Renal cortical epithelial cell (primary cell): ENCODE measurements around the gene SNTB2. TPM values are rescaled to one million over a fixed set of nuclear protein-coding genes. Genes with fewer than 3 reads are reported as not detected.

ENCODE experiments used
- DNase-seq: peaks from one replicate; pipeline ENCODE4 v3.0.0-alpha.2; 2011; ENCODE audit warnings: low read depth
- total RNA-seq: library from RNA; depleted of rRNA; stranded (reverse); fragments of >200 nt; gene quantifications from 2 replicates; pipeline ENCODE4 v1.2.3, GENCODE V29; 2014

The SNTB2 gene
- total RNA-seq, 1 donor from 2014 or later, result 31.3 TPM

- no peak for DNase-seq
Measured at GRCh38 chr16:69318911-69319289, 131.9 kb downstream of the SNTB2 start.

DNA sequence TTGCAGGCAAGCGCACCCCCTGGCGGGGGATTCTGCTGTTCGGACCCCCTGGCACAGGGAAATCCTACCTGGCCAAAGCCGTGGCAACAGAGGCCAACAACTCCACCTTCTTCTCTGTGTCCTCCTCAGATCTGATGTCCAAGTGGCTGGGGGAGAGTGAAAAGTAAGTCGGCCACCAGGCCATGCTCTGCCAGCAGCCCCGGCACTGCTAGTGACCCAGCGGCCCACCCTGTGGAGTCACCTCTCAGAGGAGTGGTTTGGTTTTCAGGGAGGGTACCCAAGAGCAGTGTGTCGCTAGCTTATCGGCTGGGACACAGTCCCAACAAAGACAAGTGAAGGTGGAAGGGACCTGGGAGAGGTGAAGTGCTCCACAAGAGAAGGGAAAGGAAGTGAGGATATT is 132.4 kb downstream of the SNTB2 start:
- DNase-seq, result no peak

GRCh38 chr16:69319826-69320739 is 133.1 kb downstream of the SNTB2 start:
- DNase-seq, result no peak

GRCh38 chr16:69320740-69321073 is 133.7 kb downstream of the SNTB2 start:
- no peak for DNase-seq

GRCh38 chr16:69321080-69321479 is 134.1 kb downstream of the SNTB2 start:
- DNase-seq, result no peak

GRCh38 chr16:69322343-69322742 is 135.4 kb downstream of the SNTB2 start:
- DNase-seq, result no peak

GRCh38 chr16:69323415-69323814 is 136.5 kb downstream of the SNTB2 start:
- no peak for DNase-seq

GRCh38 chr16:69324013-69324531 is 137.1 kb downstream of the SNTB2 start:
- no peak for DNase-seq

DNA sequence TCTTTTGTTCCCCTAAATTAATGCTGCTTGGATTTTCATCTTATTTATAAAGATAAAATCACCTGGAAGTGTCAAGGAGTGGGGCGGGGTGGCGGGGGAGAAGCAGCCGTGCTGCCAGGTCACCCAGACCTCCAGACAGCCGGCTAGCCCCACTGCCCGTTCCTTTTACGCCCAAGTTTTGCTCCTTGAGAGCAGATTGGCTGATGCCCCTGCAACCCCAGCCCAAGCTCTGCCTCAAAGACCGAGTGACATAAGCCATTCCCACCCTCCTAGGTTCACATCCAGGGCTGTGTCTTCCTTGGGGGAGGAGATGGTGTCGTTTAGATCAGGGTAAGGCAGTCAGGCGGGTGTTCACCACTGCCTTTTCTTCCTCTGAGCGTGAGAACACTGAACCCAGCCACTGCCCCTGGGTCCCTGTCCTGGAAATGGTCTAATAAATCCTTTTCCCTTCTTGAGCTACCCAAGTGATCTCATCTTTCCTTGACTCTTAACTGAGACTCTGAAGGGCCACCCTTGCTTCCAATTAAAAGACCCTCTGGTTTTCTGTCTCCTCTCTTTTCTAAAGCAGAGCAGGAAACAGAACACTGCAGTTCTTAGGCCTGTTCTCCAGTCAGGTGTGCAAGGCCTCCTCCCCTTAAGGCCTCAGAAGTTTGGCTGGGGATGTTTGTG is 137.8 kb downstream of the SNTB2 start:
- DNase-seq, result no peak

DNA sequence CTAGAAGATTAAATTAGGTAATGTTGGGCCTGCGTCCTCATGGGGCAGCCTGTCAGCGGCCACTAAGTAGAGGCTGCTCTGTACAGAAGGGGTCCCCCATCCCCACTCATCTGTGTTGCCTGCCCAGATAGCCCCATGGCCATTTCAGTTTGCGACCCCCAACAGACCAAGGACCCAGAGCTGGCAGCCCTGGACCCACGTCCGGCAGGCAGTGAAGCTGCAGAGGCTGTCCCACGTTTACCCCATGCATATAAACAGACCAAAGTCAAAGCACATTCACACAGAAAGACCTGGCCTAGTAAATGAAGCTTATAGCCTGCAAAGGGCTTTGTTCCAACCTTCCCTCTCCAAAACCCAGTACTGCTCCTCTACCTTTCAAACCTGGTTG is 138.8 kb downstream of the SNTB2 start:
- no peak for DNase-seq

- DNase-seq, result peak; percentile 90
Measured at GRCh38 chr16:69326172-69326873, 139.4 kb downstream of the SNTB2 start.

- DNase-seq, result no peak
Measured at GRCh38 chr16:69327585-69328310, 140.8 kb downstream of the SNTB2 start.

DNA sequence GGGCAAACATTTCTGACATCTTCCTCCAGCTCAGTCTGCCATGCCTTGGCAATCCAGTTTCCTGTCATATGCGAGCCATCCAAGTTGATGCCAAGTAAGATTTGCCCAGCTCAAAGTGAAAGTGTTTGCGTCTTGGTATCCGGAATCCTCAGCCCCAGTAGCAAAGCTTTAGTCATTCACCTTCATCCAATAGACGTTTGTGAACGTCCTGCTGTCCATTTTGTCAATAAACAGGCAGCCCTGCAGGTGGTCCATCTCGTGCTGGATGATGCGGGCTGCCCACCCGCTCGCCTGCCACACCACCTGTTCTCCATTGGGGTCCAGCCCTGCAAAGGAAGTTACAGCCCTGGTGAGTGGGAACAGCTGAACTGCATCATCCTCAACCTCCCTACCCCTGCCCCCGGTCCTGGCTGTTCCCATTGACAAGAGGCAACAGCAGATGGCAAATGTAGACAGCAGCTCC is 141.9 kb downstream of the SNTB2 start:
- DNase-seq, result peak; percentile 63

DNA sequence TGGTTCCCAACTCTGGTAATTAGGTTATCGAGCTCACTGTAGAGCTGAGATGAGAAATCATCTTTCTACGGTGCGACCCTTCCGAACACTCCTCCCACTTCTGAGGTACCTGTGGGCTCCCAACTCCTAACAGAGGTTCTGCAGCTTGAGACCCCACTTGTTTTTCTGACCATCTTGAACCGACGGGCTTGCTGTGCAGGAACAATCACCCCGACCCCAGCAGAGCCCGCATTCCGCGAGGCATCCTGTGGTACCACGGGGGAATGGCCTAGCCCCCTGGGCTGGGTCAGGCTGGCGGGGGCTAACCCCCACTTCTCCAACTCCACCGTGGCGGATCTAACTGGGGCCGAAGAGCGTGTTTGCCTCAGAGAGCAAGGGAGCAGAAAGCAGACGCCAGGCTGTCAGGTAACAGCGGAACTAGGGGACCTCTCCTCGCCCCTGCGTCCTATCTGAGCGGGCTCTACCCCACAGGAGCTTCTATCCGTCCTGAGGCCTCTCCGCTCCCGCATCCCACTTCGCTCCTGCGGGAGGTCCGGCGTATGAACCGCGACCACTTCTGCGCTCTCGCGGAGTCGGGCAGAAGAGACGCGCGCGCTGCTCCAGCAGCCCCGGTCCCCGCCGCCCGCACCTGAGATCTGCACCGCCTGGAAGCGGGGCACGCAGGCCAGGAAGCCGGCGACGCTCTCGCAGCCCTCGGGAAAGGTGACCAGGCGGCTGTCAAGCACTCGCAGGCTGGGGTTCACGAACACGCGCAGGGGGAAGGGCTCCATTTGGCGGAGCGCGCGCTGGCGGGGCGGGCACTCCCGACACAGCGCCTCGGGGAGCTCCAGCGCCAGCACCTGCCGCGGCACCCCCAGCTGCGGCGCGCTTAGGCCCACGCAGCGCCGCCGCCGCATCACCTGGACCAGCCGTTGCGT is 142.7 kb downstream of the SNTB2 start:
- DNase-seq, result no peak

DNA sequence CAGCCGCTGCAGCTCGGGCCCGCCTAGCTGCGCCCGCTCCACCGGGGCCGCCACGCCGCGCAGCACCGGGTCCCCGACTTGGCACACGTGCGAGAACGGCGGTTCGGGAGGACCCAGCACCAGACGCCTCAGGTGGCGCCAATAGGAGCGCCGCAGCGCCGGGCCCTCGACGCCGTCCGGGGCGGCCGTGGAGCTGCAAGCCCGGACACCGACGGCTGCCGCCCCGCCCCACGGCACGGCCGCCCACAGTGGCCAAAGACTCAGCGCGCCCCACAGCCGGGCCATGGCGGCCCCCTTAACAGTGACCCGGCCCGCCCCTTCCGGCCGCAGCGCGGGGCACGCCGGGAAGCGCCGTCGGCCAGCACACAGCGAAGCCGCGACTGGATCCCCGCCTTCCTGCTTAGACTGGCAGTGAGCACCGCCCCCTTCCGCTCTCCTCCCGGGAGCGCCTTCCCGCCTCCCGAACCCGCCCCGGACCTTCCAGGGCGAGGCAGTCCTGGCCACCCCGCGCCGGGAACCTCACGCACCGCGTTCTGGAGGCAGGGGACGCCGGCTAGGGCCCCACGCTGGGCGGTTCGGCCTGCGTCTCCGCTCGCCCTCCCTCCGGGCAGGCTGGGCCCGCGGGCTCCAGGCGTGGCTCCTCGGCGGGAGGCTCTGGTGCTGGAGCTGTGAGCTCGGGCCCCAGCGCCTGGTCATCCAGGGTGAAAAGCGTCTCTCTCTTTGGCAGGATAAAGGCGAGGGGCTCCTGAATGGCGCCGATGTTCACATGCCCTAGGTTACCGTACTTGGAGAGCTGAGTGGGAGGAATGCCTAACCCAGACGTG is 143.5 kb downstream of the SNTB2 start, which contains the start of gene PDF:
Gene PDF, minus strand, starts transcription at position 303 of the 824 bp plus-strand sequence. Its CDS starts 18 bp downstream, at position 285.
- peak; percentile 79 for DNase-seq

DNA sequence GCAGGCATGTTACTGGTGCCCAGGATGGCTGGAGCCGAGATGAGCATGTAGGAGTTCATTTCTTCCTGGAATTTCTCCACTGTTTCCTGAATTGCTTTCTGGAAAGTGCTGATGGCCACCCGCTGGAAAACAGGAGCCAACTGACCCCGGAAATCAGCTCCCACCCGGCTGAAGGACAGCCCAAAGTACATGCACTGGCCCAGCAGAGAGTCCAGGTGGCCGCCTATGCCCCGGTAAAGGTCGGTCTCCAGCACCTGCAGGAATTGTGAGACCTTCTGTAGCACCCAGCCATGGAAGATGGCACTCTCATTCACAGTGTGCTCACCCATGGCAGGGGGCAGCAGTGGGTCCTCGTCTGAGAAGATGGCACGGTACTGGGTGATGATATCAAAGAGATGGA is 147.7 kb downstream of the SNTB2 start:
- no peak for DNase-seq

DNA sequence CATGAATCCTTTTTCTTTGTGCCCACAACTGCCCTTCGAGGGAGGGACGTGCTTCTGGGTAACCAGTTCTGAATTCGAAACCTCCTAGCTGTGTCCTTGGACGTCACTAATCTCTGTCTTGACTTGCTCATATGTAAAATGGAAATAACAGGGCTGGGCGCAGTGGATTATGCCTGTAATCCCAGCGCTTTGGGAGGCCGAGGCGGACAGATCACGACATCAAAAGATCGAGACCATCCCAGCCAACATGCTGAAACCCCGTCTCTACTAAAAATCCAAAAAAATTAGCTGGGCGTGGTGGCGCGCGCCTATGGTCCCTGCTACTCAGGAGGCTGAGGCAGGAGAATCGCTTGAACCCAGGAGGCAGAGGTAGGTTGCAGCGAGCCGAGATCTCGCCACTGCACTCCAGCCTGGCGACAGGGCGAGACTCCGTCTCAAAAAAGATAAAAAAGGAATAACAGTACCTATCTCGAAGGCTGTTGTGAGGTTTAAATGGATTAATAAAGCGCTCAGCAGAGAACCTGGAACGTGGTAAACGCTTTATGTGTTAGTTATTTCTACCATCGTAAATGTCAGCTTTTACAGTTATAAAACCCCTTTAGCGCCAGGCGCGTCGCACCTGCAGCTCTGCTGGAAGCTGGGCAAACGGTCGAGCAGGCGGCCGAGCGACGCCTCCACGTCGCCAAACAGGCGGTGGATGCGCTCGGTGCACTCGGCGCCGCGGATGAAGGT is 151.8 kb downstream of the SNTB2 start:
- DNase-seq, result no peak

DNA sequence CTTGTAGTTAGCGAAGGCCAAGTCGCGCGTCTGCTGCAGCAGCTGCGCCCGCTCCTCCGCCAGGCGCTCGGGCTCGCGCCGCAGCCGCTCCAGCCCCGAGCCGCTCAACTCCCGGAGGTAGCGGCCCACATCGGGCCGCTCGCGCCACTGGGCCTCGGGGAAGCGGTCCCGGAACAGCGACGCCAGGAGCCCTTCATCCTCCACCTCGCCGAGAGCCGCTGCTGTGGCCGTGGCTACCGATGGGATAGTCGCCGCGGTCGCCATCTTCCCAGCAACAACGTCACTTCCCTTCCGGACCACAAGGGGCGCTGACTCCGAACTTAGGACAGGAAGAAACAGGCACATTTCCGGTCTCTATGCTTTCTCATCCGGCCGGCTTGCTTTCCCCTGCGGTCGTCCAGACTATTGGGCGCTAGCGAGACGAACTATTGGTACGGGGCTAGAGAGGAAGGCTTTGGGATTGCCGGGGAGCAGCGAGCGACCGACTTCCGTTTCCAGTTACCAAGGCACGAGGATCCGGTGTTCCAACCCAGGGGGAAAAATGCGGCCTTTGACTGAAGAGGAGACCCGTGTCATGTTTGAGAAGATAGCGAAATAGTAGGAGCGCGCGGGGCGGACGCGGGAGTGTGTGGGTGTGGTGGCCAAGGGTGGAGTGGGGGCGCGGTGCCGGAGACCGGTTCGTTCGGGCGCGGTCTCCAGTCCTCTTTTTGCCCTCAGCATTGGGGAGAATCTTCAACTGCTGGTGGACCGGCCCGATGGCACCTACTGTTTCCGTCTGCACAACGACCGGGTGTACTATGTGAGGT is 152.5 kb downstream of the SNTB2 start, which contains the start of the genes COG8 and NIP7:
Gene COG8, minus strand, starts transcription at position 276 of the 806 bp plus-strand sequence. Its CDS starts 12 bp downstream, at position 264.
Gene NIP7, plus strand, starts transcription at position 484 of the 806 bp plus-strand sequence. Its CDS starts 58 bp downstream, at position 542.
- DNase-seq, result peak; percentile 97
